Left lung (tissue), 10 donors: ENCODE results near the gene PIGZ. TPM values are rescaled to one million over a fixed set of nuclear protein-coding genes. Genes with fewer than 3 reads are reported as not detected.

ENCODE experiments used
- ATAC-seq: fragments of 200-7000 bp; cut with Tn5 transposase; one replicate; pipeline ENCODE4 v1.9.1; 2020; ENCODE audit warnings: moderate library complexity
- DNase-seq, 4 donors: peaks; one replicate each; pipeline ENCODE4 v3.0.0-alpha.2; 2013 to 2020
- H3K27ac ChIP-seq, 2 donors: fragments of 200-600 bp; sonication (generic) in 1 of 2; one replicate each; pipeline versions ENCODE4 v1.5.0 to v1.8.0; 2020 to 2021
- H3K27me3 ChIP-seq, 2 donors: fragments of 200-600 bp; sonication (generic) in 1 of 2; one replicate each; pipeline versions ENCODE4 v1.5.0 to v1.8.0; 2020 to 2021
- H3K36me3 ChIP-seq, 2 donors: fragments of 200-600 bp; sonication (generic) in 1 of 2; one replicate each; pipeline versions ENCODE4 v1.5.0 to v1.8.0; 2020 to 2021
- H3K4me1 ChIP-seq, 2 donors: fragments of 200-600 bp; one replicate each; pipeline ENCODE4 v1.8.0; 2021
- H3K4me3 ChIP-seq, 2 donors: fragments of 200-600 bp; sonication (generic) in 1 of 2; one replicate each; pipeline versions ENCODE4 v1.5.0 to v1.8.0; 2020 to 2021; ENCODE audit warnings: mild to moderate bottlenecking in 1 of 2
- H3K9me3 ChIP-seq, 2 donors: fragments of 200-600 bp; sonication (generic) in 1 of 2; one replicate each; pipeline versions ENCODE4 v1.5.0 to v1.8.0; 2020 to 2021
- CTCF ChIP-seq, 2 donors: fragments of 200-600 bp; sonication (generic) in 1 of 2; IDR thresholded peaks; one replicate each; pipeline versions ENCODE4 v1.5.0 to v1.8.0; 2021; ENCODE audit warnings: antibody characterized with exemption in 2 of 2
- intact Hi-C, 2 donors: fragments of 100-400 bp; cut with DNase I; formaldehyde crosslinking; loops; one replicate each; pipeline versions ENCODE4 v1.11.2 to v1.14.2; 2022
- polyA plus RNA-seq, 6 donors: library from polyadenylated mRNA; unstranded; fragments of 120-200 nt; gene quantifications; one replicate each; pipeline ENCODE4 v1.2.1, GENCODE V29; 2013; ENCODE audit not compliant: insufficient read length in 6 of 6
- total RNA-seq, 2 donors: library from RNA; stranded (reverse); fragmentation: NEBNext Ultra II Directional; extraction: Animal tissue kit (Norgen Biotek cat#: 25700); gene quantifications; one replicate each; pipeline ENCODE4 v1.2.1, GENCODE V29; 2021
- donor health status: DM: no; HTN: yes; CAD: no.
- donor health status: DM: no; HTN: no; CAD: no.

Gene PIGZ
- total and polyA plus RNA-seq, 8 donors, result 1.0 to 6.3 (median 2.0) TPM

- intact Hi-C loops, result loop anchor here in 1 of 2 donors (10.0 kb wide), 1 partner anchor 165 kb away; no protein-coding TSS in a partner anchor
Measured at GRCh38 chr3:197009532-197010019, 40.9 kb upstream of the PIGZ start.

GRCh38 chr3:197008436-197009209, 40.0 kb upstream of the PIGZ start:
- no peak for ATAC-seq
- Histone ChIP-seq H3K4me3 (no peak overlapping the region), H3K27ac (no peak overlapping the region), H3K4me1 (peaks cover 0 to 6% of the 10 kb centered on the region in 2 donors), H3K36me3 (no peaks in the 10 kb centered on the region), H3K27me3 (no peaks in the 10 kb centered on the region), H3K9me3 (no peaks in the 10 kb centered on the region)
- peak in 1 of 4 donors; percentile 75 for DNase-seq
- intact Hi-C loops, result loop anchor here in 1 of 2 donors (10.0 kb wide), 1 partner anchor 166 kb away; no protein-coding TSS in a partner anchor
- TF ChIP-seq CTCF (IDR thresholded peaks at IDR 0.05), result no peak

More at GRCh38 chr3:197009532-197010019, 40.9 kb upstream of the PIGZ start:
- no peak for ATAC-seq
- no peak for TF ChIP-seq CTCF (IDR thresholded peaks at IDR 0.05)
- H3K27me3 ChIP-seq, result no peaks in the 10 kb centered on the region
- DNase-seq, result peak in 1 of 4 donors; percentile 35
- H3K36me3 ChIP-seq, result no peaks in the 10 kb centered on the region
- no peak overlapping the region for H3K27ac ChIP-seq
- no peaks in the 10 kb centered on the region for H3K9me3 ChIP-seq
- no peak overlapping the region for H3K4me3 ChIP-seq
- H3K4me1 ChIP-seq, result no peaks in the 10 kb centered on the region

- intact Hi-C loops, result loop anchor here in 1 of 2 donors (10.0 kb wide), 1 partner anchor 167 kb away; no protein-coding TSS in a partner anchor
- H3K27me3 ChIP-seq, result no peaks in the 10 kb centered on the region
- ATAC-seq (no peak), DNase-seq (peak in 1 of 4 donors; percentile 32)
- H3K4me3 ChIP-seq, result no peak overlapping the region
- TF ChIP-seq CTCF (IDR thresholded peaks at IDR 0.05), result no peak
- no peaks in the 10 kb centered on the region for H3K9me3 ChIP-seq
- H3K36me3 ChIP-seq, result no peaks in the 10 kb centered on the region
- H3K27ac ChIP-seq, result no peak overlapping the region
- peaks cover 0 to 8% of the 10 kb centered on the region in 2 donors for H3K4me1 ChIP-seq
Measured at GRCh38 chr3:197007953-197008352, 39.3 kb upstream of the PIGZ start.

DNA sequence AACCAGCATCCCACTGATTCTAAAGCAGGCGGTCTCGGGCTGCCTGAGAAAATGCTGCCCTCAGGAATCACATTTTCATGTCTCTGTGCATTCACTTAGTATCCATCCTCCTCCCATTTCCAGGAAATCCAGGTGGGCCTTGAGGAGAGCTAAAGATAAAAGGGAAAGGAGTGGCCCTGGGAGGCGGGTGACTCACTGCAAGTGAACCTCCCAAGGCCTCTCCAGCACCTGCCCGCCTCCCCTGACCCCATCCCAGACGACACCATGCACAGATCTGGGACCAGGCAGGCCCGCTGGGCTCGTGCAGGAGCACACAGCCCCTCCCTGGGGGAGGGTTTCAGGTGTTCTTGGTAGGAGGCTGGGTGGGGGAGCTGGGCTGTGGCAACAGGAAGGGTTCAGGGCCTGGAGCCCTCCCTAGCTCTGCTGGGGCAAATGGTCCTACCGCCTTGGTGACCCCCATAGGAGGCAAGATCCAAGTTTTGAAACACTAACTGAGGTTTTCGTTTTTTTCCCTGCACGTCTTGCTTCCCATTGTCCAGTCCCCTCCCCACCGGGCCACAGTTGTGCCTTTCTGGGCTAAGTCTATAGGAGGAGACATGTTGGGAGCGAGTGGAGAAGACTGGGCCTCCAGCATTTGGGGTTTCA, 38.8 kb upstream of the PIGZ start:
- H3K36me3 ChIP-seq, result no peaks in the 10 kb centered on the region
- H3K27ac ChIP-seq, result no peak overlapping the region
- no peaks in the 10 kb centered on the region for H3K27me3 ChIP-seq
- TF ChIP-seq CTCF (IDR thresholded peaks at IDR 0.05), result no peak
- no peaks in the 10 kb centered on the region for H3K9me3 ChIP-seq
- no peak for ATAC-seq
- H3K4me3 ChIP-seq, result no peak overlapping the region
- intact Hi-C loops, result loop anchor here in 1 of 2 donors (10.0 kb wide), 1 partner anchor 167 kb away; no protein-coding TSS in a partner anchor
- DNase-seq, result peak in 1 of 4 donors; percentile 56
- peaks cover 0 to 10% of the 10 kb centered on the region in 2 donors for H3K4me1 ChIP-seq

DNA sequence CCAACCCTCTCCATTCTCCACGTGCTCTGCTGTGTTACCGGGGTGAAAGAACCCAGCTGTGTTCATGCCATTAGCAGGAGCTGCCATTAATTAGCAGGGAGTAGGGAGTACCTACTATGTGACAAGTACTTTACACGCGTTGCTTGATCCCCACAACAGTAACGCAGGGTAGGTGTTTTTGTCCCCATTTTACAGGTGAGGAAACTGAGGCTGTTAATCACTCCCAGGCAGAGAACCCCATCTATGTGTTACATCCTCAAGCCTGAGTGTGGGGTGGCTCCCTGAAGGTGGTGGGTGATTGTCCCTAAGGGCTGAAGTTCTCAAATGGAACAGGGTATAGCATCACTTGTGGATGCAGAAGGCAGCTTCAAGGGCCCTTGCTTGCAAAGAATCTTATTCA, 38.2 kb upstream of the PIGZ start:
- no peak for DNase-seq
- Histone ChIP-seq H3K27me3 (no peaks in the 10 kb centered on the region), H3K4me1 (peaks cover 0 to 15% of the 10 kb centered on the region in 2 donors), H3K36me3 (no peaks in the 10 kb centered on the region), H3K9me3 (no peaks in the 10 kb centered on the region), H3K4me3 (no peak overlapping the region), H3K27ac (no peak overlapping the region)
- intact Hi-C loops, result loop anchor here in 1 of 2 donors (10.0 kb wide), 1 partner anchor 168 kb away; no protein-coding TSS in a partner anchor
- ATAC-seq, result no peak
- no peak for TF ChIP-seq CTCF (IDR thresholded peaks at IDR 0.05)
